GM12878 (cell line): ENCODE data around the gene NOP53. TPM values are rescaled to one million over a fixed set of nuclear protein-coding genes. Genes with fewer than 3 reads are reported as not detected.

Experiments
- BHLHE40 ChIP-seq, 2 experiments: fragments of 450-650 bp in 1 of 2; IDR thresholded peaks; 2 replicates each; pipeline ENCODE4 v1.6.1; 2011 to 2017; ENCODE audit warnings: low read depth in 2 of 2, borderline replicate concordance in 1 of 2, improper control_type of control experiment in 1 of 2, low read length in 1 of 2, mild to moderate bottlenecking in 1 of 2
- CEBPZ ChIP-seq: fragments of 150-350 bp; IDR thresholded peaks from 2 replicates; pipeline ENCODE4 v1.6.1; 2016; ENCODE audit warnings: low read depth, low read length
- ESRRA ChIP-seq: IDR thresholded peaks from 2 replicates; pipeline ENCODE4 v1.6.1; 2012; ENCODE audit warnings: mild to moderate bottlenecking, low read length, improper control_type of control experiment
- EZH2 ChIP-seq: IDR thresholded peaks from 2 replicates; pipeline ENCODE4 v1.6.1; 2012; ENCODE audit warnings: low read depth, mild to moderate bottlenecking, control low read depth, inconsistent platforms, low read length, borderline replicate concordance; ENCODE audit not compliant: control insufficient read depth
- FOS ChIP-seq: IDR thresholded peaks from 3 replicates; pipeline ENCODE4 v1.6.1; 2011; ENCODE audit warnings: borderline replicate concordance; ENCODE audit not compliant: insufficient read length; ENCODE audit errors: extremely low read depth
- FOXK2 ChIP-seq: fragments of 450-650 bp; IDR thresholded peaks from 2 replicates; pipeline ENCODE4 v1.6.1; 2017; ENCODE audit warnings: mild to moderate bottlenecking, moderate library complexity
- FOXM1 ChIP-seq: IDR thresholded peaks from 2 replicates; pipeline ENCODE4 v1.6.1; 2012; ENCODE audit warnings: low read depth, mild to moderate bottlenecking, inconsistent platforms, low read length, moderate library complexity
- IRF4 ChIP-seq: IDR thresholded peaks from 2 replicates; pipeline ENCODE4 v1.6.1; 2011; ENCODE audit warnings: low read depth, low read length
- IRF5 ChIP-seq: fragments of 450-650 bp; IDR thresholded peaks from 2 replicates; pipeline ENCODE4 v1.6.1; 2017; ENCODE audit warnings: borderline replicate concordance
- MEF2A ChIP-seq: IDR thresholded peaks from 2 replicates; pipeline ENCODE4 v1.6.1; 2011; ENCODE audit warnings: low read depth, mild to moderate bottlenecking, low read length, moderate library complexity; ENCODE audit not compliant: insufficient read depth
- MYB ChIP-seq: fragments of 150-350 bp; IDR thresholded peaks from 2 replicates; pipeline ENCODE4 v1.6.1; 2014; ENCODE audit warnings: mild to moderate bottlenecking, low read depth, low read length, borderline replicate concordance
- NFIC ChIP-seq: IDR thresholded peaks from 2 replicates; pipeline ENCODE4 v1.6.1; 2012; ENCODE audit warnings: low read depth, mild to moderate bottlenecking, inconsistent platforms, low read length, moderate library complexity
- NFYA ChIP-seq: IDR thresholded peaks from 2 replicates; pipeline ENCODE4 v1.6.1; 2011; ENCODE audit warnings: low read depth, mild to moderate bottlenecking, low read length, improper control_type of control experiment, borderline replicate concordance
- PML ChIP-seq: IDR thresholded peaks from 2 replicates; pipeline ENCODE4 v1.6.1; 2012; ENCODE audit warnings: low read length, inconsistent platforms
- POLR2AphosphoS5 ChIP-seq: IDR thresholded peaks from 2 replicates; pipeline ENCODE4 v1.6.1; 2011; ENCODE audit warnings: mild to moderate bottlenecking, low read length, inconsistent platforms
- SMAD1 ChIP-seq: fragments of 450-650 bp; IDR thresholded peaks from 2 replicates; pipeline ENCODE4 v1.6.1; 2018; ENCODE audit warnings: mild to moderate bottlenecking, low read depth; ENCODE audit not compliant: partially characterized antibody
- SMARCA5 ChIP-seq: fragments of 450-650 bp; IDR thresholded peaks from 2 replicates; pipeline ENCODE4 v1.6.1; 2017; ENCODE audit warnings: mild to moderate bottlenecking
- TARDBP ChIP-seq: IDR thresholded peaks from 2 replicates; pipeline ENCODE4 v1.6.1; 2016; ENCODE audit warnings: borderline replicate concordance
- YY1 ChIP-seq: IDR thresholded peaks from 2 replicates; pipeline ENCODE4 v1.6.1; 2011; ENCODE audit warnings: low read depth, mild to moderate bottlenecking, low read length
- ZNF207 ChIP-seq: fragments of 450-650 bp; IDR thresholded peaks from 2 replicates; pipeline ENCODE4 v1.6.1; 2014; ENCODE audit warnings: antibody characterized with exemption, mild to moderate bottlenecking, borderline replicate concordance
- ZNF24 ChIP-seq: fragments of 450-650 bp; IDR thresholded peaks from 2 replicates; pipeline ENCODE4 v1.6.1; 2017; ENCODE audit warnings: antibody characterized with exemption, mild to moderate bottlenecking
- polyA plus RNA-seq, 11 experiments: library from polyadenylated mRNA; depleted of rRNA in 4 of 11; unstranded in 6 of 11; stranded (reverse) in 5 of 11; fragments of >200 nt; fragmentation: Nextera tagmentation in 4 of 11; fragmentation: Illumina TruSeq in 1 of 11; extraction: Ambion mirVana in 4 of 11; extraction: Trizol in 1 of 11; gene quantifications; 1 replicate in 1 of 11; 2 replicates in 10 of 11; pipeline versions ENCODE4 v1.2.1 to v1.2.3, GENCODE V29; 2011 to 2016; ENCODE audit warnings: inconsistent platforms in 2 of 11, missing spikeins in 2 of 11, low read depth in 1 of 11
- total RNA-seq, 4 experiments: library from RNA; depleted of rRNA in 3 of 4; stranded (reverse); fragments of >200 nt in 3 of 4; fragmentation: Illumina TruSeq in 1 of 4; extraction: Trizol in 1 of 4; gene quantifications; 2 replicates each; pipeline versions ENCODE4 v1.2.1 to v1.2.3, GENCODE V29; 2013 to 2021
- TF ChIP-seq, protein P1 (sequence below): fragments of 450-650 bp; IDR thresholded peaks from 2 replicates; pipeline ENCODE4 v1.6.1; 2016; ENCODE audit warnings: mild to moderate bottlenecking
- TF ChIP-seq, protein P2 (sequence below): IDR thresholded peaks from 2 replicates; pipeline ENCODE4 v1.6.1; 2012; ENCODE audit warnings: low read depth, low read length, improper control_type of control experiment

Gene NOP53
- total and polyA plus RNA-seq, 10 of the 15 experiments (the other 5 are each of a cell fraction or from before 2014, with no cell fraction given) = 6.0 to 386 (median 167) TPM

DNA sequence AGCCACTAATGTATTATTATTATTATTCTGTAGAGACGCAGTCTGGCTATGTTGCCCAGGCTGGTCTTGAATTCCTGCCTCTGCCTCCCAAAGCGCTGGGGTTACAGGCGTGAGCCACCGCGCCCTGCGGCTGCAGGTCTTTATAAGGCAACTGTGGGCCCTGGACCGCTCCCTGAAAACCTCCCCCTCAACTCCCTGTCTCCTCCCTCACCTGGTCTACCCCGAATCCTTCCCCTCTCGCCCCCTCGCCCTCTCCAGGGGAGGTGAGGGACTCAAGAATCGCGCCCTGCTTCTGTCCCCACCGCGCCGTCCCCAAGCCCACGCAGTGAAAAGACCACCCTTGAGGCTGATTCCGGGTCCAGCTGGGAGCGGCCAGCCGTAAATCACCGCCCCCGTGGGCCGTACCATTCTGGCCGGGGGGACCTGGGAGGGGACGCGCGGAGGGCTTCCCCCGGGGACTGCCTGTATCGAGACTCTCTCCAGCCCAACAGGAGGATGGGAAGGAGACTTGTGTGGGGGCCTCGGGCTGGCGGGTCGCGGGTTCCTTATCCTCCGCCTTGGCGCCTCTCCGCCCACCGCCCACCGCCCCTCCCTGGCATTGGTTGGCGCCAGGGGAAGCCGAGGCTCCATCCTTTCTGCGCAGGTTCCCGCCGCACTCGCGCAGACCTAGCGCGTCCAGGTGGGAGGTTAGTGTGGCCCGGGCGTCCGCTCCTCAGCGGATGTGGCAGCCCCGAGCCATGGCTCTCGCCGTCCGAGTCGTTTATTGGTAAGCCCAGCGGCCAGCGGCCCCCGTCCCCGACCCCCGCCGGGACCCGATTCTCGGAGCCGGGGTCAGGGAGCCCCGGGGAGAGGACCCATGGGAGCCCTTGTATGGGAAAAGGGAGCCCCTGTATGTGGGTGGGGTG is 33.0 kb downstream of the NOP53 start, which contains the start of gene SELENOW (continued):
- TF ChIP-seq ZNF207 = peak; percentile 90; the same call in 1 of the 2 replicates
- TF ChIP-seq IRF4 = no peak
- TF ChIP-seq, protein P1, sequence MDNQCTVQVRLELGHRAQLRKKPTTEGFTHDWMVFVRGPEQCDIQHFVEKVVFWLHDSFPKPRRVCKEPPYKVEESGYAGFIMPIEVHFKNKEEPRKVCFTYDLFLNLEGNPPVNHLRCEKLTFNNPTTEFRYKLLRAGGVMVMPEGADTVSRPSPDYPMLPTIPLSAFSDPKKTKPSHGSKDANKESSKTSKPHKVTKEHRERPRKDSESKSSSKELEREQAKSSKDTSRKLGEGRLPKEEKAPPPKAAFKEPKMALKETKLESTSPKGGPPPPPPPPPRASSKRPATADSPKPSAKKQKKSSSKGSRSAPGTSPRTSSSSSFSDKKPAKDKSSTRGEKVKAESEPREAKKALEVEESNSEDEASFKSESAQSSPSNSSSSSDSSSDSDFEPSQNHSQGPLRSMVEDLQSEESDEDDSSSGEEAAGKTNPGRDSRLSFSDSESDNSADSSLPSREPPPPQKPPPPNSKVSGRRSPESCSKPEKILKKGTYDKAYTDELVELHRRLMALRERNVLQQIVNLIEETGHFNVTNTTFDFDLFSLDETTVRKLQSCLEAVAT = peak; percentile 46
- TF ChIP-seq CEBPZ = no peak
- TF ChIP-seq BHLHE40 (IDR thresholded peaks at IDR 0.05; ENCODE audit: borderline replicate concordance in 1 of 2, low read depth in 2 of 2, low read length in 1 of 2) = peak; percentile 96 to 99
- TF ChIP-seq NFIC = peak; percentile 17; the same call in 1 of the 2 replicates
- no peak for TF ChIP-seq IRF5
- TF ChIP-seq MYB = no peak
- TF ChIP-seq ZNF24 = no peak
- 0 out of 2 replicates have a peak, but pooled peaks have one; percentile 15 for TF ChIP-seq MEF2A
- no peak for TF ChIP-seq FOXM1
- peak; percentile 97 for TF ChIP-seq POLR2AphosphoS5
- TF ChIP-seq ESRRA = no peak
- TF ChIP-seq, protein P2, sequence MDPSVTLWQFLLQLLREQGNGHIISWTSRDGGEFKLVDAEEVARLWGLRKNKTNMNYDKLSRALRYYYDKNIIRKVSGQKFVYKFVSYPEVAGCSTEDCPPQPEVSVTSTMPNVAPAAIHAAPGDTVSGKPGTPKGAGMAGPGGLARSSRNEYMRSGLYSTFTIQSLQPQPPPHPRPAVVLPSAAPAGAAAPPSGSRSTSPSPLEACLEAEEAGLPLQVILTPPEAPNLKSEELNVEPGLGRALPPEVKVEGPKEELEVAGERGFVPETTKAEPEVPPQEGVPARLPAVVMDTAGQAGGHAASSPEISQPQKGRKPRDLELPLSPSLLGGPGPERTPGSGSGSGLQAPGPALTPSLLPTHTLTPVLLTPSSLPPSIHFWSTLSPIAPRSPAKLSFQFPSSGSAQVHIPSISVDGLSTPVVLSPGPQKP = no peak
- TF ChIP-seq SMARCA5 = no peak
- no peak for TF ChIP-seq EZH2
- peak; percentile 65; the same call in 1 of the 2 replicates for TF ChIP-seq PML
- TF ChIP-seq FOS = no peak
- peak; percentile 99 for TF ChIP-seq FOXK2
- TF ChIP-seq NFYA = no peak
- TF ChIP-seq SMAD1 = no peak
- no peak for TF ChIP-seq TARDBP
- peak; percentile 41; the same call in 1 of the 2 replicates for TF ChIP-seq YY1
